ENCODE measurements around the gene GNAT1.

The GNAT1 gene

GRCh38 chr3:50182533-50183099, 8.8 kb upstream of the GNAT1 start:
- no peak for DNase-seq

GRCh38 chr3:50183755-50184154, 7.7 kb upstream of the GNAT1 start:
- DNase-seq: no peak

DNA sequence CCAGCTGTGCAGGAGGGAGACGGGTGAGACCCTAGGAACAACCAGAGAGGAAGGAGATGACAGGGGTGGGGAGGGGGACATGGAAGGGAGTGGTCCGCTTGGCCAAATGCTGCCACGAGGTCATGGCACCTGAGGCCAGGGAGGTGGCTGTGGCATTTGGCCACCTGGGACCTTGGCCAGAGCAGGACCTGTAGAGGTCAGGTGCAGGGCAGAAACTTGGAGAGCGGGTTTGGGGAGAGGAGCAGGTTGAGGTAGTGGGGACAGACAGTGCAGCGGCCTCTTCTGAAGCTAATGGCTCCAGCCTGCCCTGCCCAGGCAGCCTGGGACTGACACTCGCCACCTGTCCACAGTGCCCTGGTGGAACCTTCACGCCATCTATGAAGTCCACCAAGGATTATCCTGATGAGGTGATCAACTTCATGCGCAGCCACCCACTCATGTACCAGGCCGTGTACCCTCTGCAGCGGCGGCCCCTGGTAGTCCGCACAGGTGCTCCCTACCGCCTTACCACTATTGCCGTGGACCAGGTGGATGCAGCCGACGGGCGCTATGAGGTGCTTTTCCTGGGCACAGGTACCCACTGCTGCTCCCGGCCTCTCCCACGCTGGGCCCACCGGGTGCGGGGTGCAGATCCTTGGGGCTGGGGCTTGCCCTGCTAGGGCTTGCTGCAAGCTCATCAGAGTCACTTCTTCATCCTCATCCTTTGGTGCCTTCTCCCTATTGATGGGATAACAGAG, 7.0 kb upstream of the GNAT1 start:
- DNase-seq: no peak

DNA sequence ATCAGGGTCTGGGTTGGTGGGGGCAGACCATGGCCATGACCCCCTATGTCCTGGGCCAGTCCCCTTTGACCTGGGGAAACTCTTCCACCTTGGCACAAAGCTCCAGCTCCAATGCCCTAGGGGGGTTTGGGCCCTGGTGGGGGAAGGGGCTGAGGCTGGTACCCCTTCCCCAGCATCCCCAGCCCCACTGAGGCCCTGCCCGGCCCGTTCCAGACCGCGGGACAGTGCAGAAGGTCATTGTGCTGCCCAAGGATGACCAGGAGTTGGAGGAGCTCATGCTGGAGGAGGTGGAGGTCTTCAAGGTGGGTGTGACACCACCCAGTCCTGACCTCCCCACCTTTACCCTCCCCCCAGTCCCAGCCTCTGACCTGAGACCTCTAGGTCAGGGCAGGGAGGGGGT, 6.2 kb upstream of the GNAT1 start:
- no peak for DNase-seq

GRCh38 chr3:50186096-50186495, 5.3 kb upstream of the GNAT1 start:
- DNase-seq: no peak

DNA sequence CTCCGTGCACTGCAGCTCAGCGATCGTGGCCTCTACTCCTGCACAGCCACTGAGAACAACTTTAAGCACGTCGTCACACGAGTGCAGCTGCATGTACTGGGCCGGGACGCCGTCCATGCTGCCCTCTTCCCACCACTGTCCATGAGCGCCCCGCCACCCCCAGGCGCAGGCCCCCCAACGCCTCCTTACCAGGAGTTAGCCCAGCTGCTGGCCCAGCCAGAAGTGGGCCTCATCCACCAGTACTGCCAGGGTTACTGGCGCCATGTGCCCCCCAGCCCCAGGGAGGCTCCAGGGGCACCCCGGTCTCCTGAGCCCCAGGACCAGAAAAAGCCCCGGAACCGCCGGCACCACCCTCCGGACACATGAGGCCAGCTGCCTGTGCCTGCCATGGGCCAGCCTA, 3.7 kb upstream of the GNAT1 start:
- DNase-seq: no peak

GRCh38 chr3:50189274-50189673, 2.1 kb upstream of the GNAT1 start:
- DNase-seq: no peak

DNA sequence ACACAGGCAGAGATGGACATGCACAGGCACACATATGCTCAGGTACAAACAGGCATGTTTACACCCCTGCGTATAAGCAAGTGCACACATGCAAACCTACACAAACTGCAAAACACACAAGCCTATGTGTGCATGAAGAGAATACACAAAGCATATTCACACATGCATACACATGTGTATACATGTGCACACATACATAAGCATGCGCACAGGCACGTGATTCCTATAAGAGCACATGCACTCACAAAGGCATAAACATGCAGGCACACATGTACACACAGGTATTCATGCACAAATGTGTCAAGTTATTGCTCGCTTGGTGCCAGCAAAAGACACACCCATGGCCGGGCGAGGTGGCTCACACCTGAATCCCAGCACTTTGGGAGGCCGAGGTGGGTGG, 1.4 kb upstream of the GNAT1 start:
- no peak for DNase-seq

DNA sequence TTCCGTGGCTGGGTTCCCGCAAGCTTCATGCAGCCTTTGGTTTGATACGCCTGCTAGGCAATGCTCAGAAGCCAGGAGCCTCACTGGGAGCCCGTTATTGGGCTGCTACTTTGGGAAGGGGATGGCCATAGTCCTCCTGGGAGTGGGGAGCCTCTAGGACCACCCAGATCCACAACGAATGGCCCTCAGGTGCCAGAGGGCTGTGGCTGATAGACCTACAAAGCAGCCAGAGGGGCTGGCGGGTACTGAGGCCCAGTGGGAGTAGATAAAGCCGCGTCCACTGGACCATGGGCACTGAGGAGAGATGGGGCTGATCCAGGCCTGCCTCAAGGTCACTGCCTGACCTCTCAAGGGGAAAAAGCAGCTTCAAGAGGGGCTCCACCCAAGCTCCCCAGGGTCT, 714 bp downstream of the GNAT1 start:
- DNase-seq: no peak

- DNase-seq: no peak
Observed at GRCh38 chr3:50192689-50193141, 1.3 kb downstream of the GNAT1 start.

DNA sequence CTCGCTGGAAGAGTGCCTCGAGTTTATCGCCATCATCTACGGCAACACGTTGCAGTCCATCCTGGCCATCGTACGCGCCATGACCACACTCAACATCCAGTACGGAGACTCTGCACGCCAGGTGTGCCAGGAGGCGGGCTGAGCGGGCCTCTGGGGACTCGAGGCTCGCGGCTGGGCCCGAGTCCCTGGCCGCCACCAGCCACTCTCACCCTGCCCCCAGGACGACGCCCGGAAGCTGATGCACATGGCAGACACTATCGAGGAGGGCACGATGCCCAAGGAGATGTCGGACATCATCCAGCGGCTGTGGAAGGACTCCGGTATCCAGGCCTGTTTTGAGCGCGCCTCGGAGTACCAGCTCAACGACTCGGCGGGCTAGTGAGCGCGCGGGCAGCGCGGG, 1.9 kb downstream of the GNAT1 start:
- DNase-seq: no peak

GRCh38 chr3:50193746-50194127, 2.3 kb downstream of the GNAT1 start:
- DNase-seq: no peak

GRCh38 chr3:50194128-50194902, 2.9 kb downstream of the GNAT1 start:
- no peak for DNase-seq

GRCh38 chr3:50194903-50195500, 3.6 kb downstream of the GNAT1 start:
- no peak for DNase-seq

- DNase-seq: no peak
Observed at GRCh38 chr3:50195501-50196252, 4.3 kb downstream of the GNAT1 start.

DNA sequence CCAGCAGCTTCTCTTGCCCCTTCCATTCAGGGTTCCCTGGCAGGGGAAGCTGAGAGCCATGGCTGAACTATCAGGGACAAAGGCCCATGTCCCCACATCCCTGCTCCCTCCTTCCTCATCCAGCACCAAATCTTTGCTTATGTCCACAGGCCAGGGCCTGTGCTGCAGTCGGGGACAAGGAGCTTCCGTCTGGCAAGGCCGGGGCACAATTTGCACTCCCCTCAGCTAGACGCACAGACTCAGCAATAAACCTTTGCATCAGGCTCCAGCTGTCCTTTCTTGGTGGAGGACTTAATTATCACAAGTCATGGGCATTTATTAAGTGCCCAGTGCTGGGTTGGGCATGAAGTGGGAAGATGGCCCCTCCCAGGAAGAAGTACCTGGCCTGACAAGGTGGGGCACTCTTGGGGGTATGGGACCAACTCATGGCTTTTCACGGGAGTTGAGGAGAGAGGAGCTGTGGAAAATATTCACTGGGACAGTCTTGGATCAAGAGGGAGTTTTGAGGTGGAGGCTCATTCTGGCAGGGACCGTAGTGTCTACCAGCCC, 4.9 kb downstream of the GNAT1 start:
- DNase-seq: no peak

GRCh38 chr3:50201573-50202315, 10.3 kb downstream of the GNAT1 start:
- no peak for DNase-seq

DNA sequence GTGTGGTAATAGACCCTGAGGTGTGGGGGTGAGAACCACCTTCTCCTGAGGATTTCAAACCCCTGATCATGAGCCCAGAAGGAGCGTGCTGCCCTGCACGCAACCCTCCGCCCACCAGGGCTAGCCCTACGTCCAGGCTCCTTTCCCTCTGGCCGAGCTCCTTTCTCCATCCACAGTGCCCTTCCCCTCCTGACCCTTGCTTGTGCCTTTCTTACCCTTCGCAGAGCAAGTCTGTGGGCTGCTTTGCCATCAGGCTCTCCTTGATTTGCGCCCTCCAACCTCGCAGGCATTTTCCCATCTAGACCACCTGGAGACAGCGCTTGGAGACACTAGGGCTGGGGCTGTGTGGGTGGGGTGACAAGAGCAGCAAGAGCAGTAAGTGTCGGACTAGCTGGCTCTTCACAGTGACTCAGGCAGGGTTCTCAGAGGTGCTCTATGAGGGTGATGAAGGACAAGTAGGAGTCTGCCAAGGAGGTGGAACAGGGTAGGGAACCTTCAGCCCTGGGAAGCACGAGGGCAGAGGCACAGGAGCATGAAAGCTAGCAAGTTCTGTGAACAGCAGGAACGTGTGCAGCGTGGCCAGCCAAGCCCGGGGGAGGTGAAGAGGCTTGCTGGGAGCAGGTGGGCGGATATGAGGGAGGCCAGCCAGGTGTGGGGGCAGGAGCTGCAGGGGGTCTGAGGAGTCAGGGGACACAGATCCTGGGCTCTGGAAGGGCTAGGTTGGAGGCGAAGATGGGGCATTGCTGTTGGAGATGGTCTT, 11.1 kb downstream of the GNAT1 start:
- DNase-seq: no peak

DNA sequence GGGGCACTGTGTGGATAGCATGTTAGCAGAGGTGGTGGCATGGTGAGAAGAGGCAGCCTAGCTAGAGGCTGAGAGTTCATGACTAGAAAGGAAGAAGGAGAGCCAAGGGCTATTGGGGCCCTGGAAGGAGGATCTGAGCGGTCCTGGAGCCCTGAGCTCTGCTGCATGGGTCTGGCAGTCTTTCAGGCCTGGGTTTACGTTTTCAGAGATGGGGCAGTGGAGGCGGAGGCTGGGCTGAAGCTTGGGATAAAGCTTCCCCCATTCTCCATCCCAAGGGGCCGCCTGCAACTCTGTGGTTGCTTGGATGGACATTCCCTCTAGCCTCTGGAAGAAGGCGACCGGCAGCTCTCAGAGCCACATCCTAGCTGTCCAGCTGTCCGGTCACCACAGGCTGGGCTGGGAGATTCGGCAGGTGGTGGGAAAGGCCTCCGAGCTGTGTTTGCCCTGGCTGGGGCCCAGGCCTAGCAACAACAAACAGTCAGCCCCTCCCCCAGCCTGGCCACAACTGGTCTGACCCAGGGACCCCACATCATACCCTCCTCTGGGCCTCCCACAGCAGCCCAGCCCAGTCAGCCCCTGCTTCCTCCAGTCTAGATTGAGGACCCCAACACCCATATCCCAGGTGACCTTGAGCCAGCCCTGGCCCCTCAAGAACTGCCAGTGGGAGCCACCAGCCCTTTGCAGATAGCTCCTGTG, 11.9 kb downstream of the GNAT1 start:
- no peak for DNase-seq

Measured in NCI-H2029 (cell line).